Hippocampal formation (tissue), 2 donors: Measurements from ENCODE around the gene OLIG2.

Source experiments
- DNase-seq, 2 donors: peaks; one replicate each; lab custom pipeline; 2025; lab: John Stamatoyannopoulos, UW

Gene OLIG2

DNA sequence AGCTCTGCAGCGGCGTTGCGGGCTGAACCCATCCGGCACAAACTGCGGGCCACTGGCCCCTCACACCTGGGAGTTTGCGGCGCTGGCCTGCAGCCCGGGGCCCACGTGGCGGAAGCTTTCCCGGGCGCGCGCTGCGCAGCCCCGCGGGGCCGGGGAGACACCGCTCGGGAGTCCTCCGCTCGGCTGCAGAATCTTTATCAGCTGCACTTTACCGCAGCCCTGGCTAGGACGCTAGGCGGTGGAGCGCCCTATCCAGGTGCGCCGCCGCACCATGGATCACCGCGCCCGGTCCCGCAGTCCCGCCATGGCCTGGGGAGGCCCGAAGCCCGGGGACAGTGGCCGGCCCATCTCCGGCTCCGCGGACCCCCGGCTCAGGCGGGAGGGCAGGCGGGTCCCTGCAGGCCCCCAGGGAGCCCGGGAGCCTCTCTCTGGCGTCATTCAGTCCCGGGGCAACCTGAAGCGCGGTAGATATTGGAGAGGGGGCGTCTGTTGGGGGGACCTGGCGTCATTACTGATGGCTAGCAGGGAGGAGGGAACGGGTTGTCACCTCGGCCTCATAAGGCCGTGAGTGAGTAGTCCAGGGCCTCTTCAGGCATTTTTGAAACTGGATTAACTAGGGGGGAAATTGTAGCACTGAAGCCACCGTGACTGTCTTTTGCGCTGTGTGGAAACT lies 5.7 kb upstream of the OLIG2 start:
- no peak for DNase-seq

GRCh38 chr21:33020558-33021100 lies 5.1 kb upstream of the OLIG2 start:
- DNase-seq: no peak

DNA sequence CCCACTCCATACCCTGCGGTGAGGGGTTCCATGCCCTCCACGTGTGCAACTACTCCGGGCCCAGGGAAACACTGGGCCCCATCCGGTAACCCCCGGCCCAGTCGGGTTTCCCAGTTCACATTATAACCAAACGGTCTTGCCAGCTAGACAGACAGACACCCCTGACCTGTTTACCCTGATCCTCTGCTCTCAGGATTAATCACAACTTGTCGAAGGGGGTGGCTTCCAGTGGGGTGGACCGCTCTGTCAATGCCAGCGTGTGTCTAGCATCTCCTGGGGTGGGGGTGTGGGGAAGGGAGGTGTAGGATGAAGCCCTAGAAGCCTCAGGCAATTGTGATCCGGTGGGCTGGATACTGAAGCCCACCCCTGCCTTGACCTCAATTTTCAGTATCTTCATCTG lies 4.6 kb upstream of the OLIG2 start:
- DNase-seq: no peak

DNA sequence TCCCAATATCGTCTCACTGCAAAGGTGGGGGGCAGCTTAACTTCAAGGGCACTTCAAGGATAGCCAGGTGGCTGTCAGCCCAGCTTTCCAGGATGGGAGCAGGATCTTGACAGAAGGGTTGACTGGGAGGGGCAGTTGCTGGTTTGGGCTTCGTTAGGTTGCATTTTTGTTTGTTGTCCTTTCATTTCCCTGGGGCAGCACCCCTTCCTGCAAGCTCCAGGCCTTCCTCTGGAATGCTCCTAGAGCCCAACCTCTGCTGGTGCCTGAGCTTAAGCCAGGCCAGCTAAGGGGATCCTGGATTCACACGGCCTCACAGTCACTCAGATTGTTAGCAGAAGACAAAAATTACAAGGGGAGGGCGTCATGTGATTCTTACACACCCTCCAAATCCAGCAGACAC lies 4.1 kb upstream of the OLIG2 start:
- DNase-seq: no peak

- no peak for DNase-seq
Measured at GRCh38 chr21:33022489-33022827, 3.3 kb upstream of the OLIG2 start.

- peak in 1 of 2 donors; percentile 27 for DNase-seq
Measured at GRCh38 chr21:33022828-33023573, 2.7 kb upstream of the OLIG2 start.

DNA sequence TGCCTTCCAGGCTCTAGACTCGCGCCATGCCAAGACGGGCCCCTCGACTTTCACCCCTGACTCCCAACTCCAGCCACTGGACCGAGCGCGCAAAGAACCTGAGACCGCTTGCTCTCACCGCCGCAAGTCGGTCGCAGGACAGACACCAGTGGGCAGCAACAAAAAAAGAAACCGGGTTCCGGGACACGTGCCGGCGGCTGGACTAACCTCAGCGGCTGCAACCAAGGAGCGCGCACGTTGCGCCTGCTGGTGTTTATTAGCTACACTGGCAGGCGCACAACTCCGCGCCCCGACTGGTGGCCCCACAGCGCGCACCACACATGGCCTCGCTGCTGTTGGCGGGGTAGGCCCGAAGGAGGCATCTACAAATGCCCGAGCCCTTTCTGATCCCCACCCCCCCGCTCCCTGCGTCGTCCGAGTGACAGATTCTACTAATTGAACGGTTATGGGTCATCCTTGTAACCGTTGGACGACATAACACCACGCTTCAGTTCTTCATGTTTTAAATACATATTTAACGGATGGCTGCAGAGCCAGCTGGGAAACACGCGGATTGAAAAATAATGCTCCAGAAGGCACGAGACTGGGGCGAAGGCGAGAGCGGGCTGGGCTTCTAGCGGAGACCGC lies 2.0 kb upstream of the OLIG2 start:
- DNase-seq: no peak

- no peak for DNase-seq
Measured at GRCh38 chr21:33024201-33025103, 1.3 kb upstream of the OLIG2 start.

DNA sequence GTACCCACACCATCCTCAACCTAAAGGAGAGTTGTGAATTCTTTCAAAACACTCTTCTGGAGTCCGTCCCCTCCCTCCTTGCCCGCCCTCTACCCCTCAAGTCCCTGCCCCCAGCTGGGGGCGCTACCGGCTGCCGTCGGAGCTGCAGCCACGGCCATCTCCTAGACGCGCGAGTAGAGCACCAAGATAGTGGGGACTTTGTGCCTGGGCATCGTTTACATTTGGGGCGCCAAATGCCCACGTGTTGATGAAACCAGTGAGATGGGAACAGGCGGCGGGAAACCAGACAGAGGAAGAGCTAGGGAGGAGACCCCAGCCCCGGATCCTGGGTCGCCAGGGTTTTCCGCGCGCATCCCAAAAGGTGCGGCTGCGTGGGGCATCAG lies 638 bp upstream of the OLIG2 start:
- DNase-seq: peak; percentile 57 to 63

GRCh38 chr21:33026443-33026858 lies 716 bp downstream of the OLIG2 start:
- DNase-seq: no peak

GRCh38 chr21:33026878-33027400 lies 1.2 kb downstream of the OLIG2 start:
- DNase-seq: peak in 1 of 2 donors; percentile 39

DNA sequence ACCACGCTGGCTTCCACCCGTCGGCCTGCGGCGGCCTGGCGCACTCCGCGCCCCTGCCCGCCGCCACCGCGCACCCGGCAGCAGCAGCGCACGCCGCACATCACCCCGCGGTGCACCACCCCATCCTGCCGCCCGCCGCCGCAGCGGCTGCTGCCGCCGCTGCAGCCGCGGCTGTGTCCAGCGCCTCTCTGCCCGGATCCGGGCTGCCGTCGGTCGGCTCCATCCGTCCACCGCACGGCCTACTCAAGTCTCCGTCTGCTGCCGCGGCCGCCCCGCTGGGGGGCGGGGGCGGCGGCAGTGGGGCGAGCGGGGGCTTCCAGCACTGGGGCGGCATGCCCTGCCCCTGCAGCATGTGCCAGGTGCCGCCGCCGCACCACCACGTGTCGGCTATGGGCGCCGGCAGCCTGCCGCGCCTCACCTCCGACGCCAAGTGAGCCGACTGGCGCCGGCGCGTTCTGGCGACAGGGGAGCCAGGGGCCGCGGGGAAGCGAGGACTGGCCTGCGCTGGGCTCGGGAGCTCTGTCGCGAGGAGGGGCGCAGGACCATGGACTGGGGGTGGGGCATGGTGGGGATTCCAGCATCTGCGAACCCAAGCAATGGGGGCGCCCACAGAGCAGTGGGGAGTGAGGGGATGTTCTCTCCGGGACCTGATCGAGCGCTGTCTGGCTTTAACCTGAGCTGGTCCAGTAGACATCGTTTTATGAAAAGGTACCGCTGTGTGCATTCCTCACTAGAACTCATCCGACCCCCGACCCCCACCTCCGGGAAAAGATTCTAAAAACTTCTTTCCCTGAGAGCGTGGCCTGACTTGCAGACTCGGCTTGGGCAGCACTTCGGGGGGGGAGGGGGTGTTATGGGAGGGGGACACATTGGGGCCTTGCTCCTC lies 1.9 kb downstream of the OLIG2 start:
- no peak for DNase-seq

DNA sequence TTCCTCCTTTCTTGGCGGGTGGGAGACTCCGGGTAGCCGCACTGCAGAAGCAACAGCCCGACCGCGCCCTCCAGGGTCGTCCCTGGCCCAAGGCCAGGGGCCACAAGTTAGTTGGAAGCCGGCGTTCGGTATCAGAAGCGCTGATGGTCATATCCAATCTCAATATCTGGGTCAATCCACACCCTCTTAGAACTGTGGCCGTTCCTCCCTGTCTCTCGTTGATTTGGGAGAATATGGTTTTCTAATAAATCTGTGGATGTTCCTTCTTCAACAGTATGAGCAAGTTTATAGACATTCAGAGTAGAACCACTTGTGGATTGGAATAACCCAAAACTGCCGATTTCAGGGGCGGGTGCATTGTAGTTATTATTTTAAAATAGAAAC lies 2.5 kb downstream of the OLIG2 start:
- no peak for DNase-seq

- peak in 1 of 2 donors; percentile 11 for DNase-seq
Measured at GRCh38 chr21:33028773-33029384, 3.1 kb downstream of the OLIG2 start.

GRCh38 chr21:33029385-33029921 lies 3.7 kb downstream of the OLIG2 start:
- no peak for DNase-seq

DNA sequence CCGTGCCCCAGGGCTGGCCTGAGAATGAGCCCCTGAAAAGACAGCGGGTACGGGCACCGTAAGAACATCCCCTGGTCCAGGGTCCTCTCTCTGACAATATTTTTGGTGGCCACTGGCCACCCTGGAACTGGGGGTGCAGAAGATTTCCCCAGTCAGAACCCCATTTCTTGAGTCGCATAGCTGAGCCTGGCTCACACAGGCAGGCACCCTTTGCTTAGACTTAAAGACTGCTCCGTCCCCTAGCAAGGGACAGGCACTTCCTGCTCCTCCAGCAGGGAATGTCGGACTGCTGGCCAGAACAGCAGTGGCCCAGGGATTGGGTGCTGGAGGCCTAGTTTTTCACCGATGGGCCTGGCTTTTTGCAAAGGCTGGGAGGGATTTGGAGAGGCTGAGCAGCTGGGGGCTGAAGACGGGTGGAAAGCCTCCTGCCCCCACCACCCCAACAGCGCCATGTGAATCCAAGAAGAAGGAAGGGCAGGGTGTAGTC lies 4.3 kb downstream of the OLIG2 start:
- DNase-seq: peak in 1 of 2 donors; percentile 30

DNA sequence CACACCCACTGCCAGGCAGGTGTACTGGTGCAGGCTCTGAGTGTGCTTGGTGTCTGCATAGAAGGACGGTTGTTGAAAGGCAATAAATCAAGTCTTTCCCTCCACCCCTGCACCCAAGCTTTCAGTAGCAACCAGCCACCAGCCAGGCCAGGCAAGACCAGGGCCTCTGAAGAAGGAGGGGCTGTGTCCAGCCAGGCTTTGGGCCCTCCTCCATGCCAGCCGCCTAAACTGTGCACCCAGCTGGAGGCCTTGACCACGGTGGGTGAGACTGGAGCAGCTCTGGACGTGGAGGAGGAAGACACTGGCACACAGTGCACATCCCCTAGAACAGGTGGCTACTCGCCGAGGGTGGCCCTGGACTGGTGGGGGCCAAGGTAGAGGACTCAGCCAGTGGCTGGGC lies 4.9 kb downstream of the OLIG2 start:
- no peak for DNase-seq

GRCh38 chr21:33031152-33031911 lies 5.6 kb downstream of the OLIG2 start:
- no peak for DNase-seq

DNA sequence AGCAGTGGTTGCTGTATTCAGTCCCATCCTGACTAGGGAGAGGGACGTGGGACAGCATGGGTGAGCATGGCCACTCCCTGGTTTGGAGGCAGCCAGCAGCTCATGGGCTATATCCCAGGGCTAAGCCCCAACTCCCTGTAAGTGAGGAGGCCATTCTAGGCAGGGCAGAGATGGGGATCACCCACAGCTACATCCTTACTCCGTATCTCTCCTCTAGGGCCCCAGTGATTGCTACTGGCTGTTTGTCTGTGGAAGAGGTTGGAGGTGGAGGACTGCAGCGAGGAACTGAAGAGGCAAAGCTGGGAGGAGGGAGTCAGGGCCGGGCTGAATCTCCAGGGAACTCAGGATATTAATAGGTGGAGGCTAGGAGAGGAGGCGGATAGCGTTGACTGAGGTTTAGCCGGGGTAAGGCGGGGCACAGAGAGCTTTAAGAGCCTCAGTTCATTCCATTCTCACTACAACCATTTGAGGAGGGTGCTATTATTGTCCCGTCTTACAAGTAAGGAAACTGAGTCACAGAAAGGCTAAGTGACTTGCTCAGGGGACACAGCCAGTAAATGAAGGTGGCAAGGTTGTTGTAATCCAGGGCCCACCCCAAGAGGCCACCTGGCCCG lies 6.8 kb downstream of the OLIG2 start:
- no peak for DNase-seq
